Hippocampal formation (tissue), 2 donors: ENCODE results near the gene HDAC9.

ENCODE experiments used
- DNase-seq, 2 donors: peaks; one replicate each; lab custom pipeline; 2025; lab: John Stamatoyannopoulos, UW

HDAC9 gene

GRCh38 chr7:18526368-18526878 is 30.9 kb downstream of the HDAC9 start:
- DNase-seq: no peak

GRCh38 chr7:18529239-18529638 is 33.7 kb downstream of the HDAC9 start:
- no peak for DNase-seq

GRCh38 chr7:18530224-18531179 is 35.0 kb downstream of the HDAC9 start:
- DNase-seq: no peak

- no peak for DNase-seq
Measured at GRCh38 chr7:18531539-18531938, 36.0 kb downstream of the HDAC9 start.

- DNase-seq: no peak
Measured at GRCh38 chr7:18532813-18533212, 37.3 kb downstream of the HDAC9 start.

GRCh38 chr7:18534481-18534880 is 38.9 kb downstream of the HDAC9 start:
- no peak for DNase-seq

GRCh38 chr7:18535810-18536415 is 40.4 kb downstream of the HDAC9 start:
- DNase-seq: no peak

GRCh38 chr7:18536486-18536885 is 40.9 kb downstream of the HDAC9 start:
- no peak for DNase-seq

GRCh38 chr7:18538554-18539250 is 43.2 kb downstream of the HDAC9 start:
- DNase-seq: no peak

- DNase-seq: no peak
Measured at GRCh38 chr7:18540396-18540795, 44.8 kb downstream of the HDAC9 start.

GRCh38 chr7:18541181-18541870 is 45.8 kb downstream of the HDAC9 start:
- peak in 1 of 2 donors; percentile 26 for DNase-seq

GRCh38 chr7:18541871-18542212 is 46.3 kb downstream of the HDAC9 start:
- no peak for DNase-seq

- DNase-seq: no peak
Measured at GRCh38 chr7:18546576-18546975, 51.0 kb downstream of the HDAC9 start.

GRCh38 chr7:18547509-18548187 is 52.1 kb downstream of the HDAC9 start:
- DNase-seq: no peak

GRCh38 chr7:18548534-18548933 is 53.0 kb downstream of the HDAC9 start:
- no peak for DNase-seq

GRCh38 chr7:18550574-18550973 is 55.0 kb downstream of the HDAC9 start:
- DNase-seq: no peak

GRCh38 chr7:18552316-18552916 is 56.9 kb downstream of the HDAC9 start:
- DNase-seq: peak in 1 of 2 donors; percentile 61

GRCh38 chr7:18552943-18553604 is 57.5 kb downstream of the HDAC9 start:
- DNase-seq: no peak

GRCh38 chr7:18553605-18554003 is 58.1 kb downstream of the HDAC9 start:
- no peak for DNase-seq

GRCh38 chr7:18555120-18555519 is 59.6 kb downstream of the HDAC9 start:
- DNase-seq: no peak
